ENCODE data around the gene TGM5.

- TF ChIP-seq POLR2AphosphoS5 (IDR thresholded peaks at IDR 0.05; ENCODE audit: low read depth, low read length) (no peak), POLR2A (IDR thresholded peaks at IDR 0.05; ENCODE audit: low read depth, low read length) (no peak), PAX5 (IDR thresholded peaks at IDR 0.05; ENCODE audit: insufficient read depth, low read length, severe bottlenecking) (no peak)
Measured at GRCh38 chr15:43226436-43227305, 40.1 kb downstream of the TGM5 start.

Measured in GM12891 (cell line).